Ascending aorta (tissue), 2 donors: ENCODE results near the gene RBM20. TPM values are rescaled to one million over a fixed set of nuclear protein-coding genes. Genes with fewer than 3 reads are reported as not detected.

Experiments
- DNase-seq, 2 donors: peaks; one replicate each; pipeline ENCODE4 v3.0.0-alpha.2; 2019; ENCODE audit warnings: low spot score in 2 of 2
- H3K27ac ChIP-seq, 2 donors: fragments of 200-600 bp; sonication (generic); one replicate each; pipeline ENCODE4 v1.5.1; 2016 to 2017; ENCODE audit warnings: mild to moderate bottlenecking in 1 of 2
- H3K27me3 ChIP-seq: fragments of 200-600 bp; sonication (generic); one replicate; pipeline ENCODE4 v1.5.1; 2017
- H3K36me3 ChIP-seq, 2 donors: fragments of 200-600 bp; sonication (generic); one replicate each; pipeline ENCODE4 v1.5.1; 2016
- H3K4me1 ChIP-seq, 2 donors: fragments of 200-600 bp; sonication (generic); one replicate each; pipeline ENCODE4 v1.5.1; 2016 to 2017; ENCODE audit warnings: mild to moderate bottlenecking in 1 of 2
- H3K4me3 ChIP-seq, 2 donors: fragments of 200-600 bp; sonication (generic); one replicate each; pipeline ENCODE4 v1.5.1; 2016 to 2017; ENCODE audit warnings: mild to moderate bottlenecking in 1 of 2
- H3K9me3 ChIP-seq, 2 donors: fragments of 200-600 bp; sonication (generic); one replicate each; pipeline ENCODE4 v1.5.1; 2016
- intact Hi-C: fragments of 100-400 bp; cut with DNase I; formaldehyde crosslinking; loops from one replicate; pipeline ENCODE4 v1.15.1; 2023
- total RNA-seq: library from RNA; depleted of rRNA; stranded (reverse); fragments of >200 nt; gene quantifications from one replicate; pipeline ENCODE4 v1.1.0, GENCODE V29; 2016
- TF ChIP-seq, protein P1 (sequence below), 3 experiments: fragments of 200-600 bp in 2 of 3; fragments of 450-650 bp in 1 of 3; sonication (generic) in 2 of 3; IDR thresholded peaks; one replicate each; pipeline ENCODE4 v1.5.1; 2016 to 2019; ENCODE audit warnings: antibody characterized with exemption in 3 of 3, mild to moderate bottlenecking in 1 of 3, moderate library complexity in 1 of 3

Gene RBM20
- total RNA-seq, 1 donor from 2014 or later = 4.8 TPM

DNA sequence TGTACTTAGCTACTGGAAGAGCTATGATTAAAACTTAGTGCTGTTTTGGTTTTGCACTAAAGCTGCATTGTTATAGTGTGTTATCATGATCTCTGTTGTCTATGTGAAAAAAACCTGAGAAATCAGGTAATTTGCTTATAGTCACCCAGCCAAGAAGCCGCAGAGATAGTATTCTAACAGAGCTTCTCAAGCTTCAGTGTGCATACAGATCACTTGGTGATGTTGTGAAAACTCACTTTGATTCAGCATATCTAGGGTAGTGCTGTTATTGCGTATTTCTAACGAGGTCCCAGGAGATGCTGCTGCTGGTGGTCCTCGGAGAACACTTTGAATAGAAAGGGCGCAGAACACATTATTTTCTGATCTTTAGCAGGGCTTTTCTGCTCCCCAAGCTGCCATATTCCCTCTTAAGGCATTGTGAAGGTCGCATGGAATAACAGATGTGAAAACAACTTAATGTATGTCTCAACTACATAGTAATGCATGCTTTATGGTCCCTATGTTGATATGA, 159.2 kb downstream of the RBM20 start:
- Histone ChIP-seq H3K4me3 (no peak overlapping the region), H3K9me3 (no peaks in the 10 kb centered on the region), H3K27ac (peak overlapping the region; percentile 58), H3K27me3 (no peaks in the 10 kb centered on the region), H3K4me1 (peaks cover 9 to 23% of the 10 kb centered on the region in 2 donors), H3K36me3 (peaks cover 0 to 5% of the 10 kb centered on the region in 2 donors)
- TF ChIP-seq, protein P1, sequence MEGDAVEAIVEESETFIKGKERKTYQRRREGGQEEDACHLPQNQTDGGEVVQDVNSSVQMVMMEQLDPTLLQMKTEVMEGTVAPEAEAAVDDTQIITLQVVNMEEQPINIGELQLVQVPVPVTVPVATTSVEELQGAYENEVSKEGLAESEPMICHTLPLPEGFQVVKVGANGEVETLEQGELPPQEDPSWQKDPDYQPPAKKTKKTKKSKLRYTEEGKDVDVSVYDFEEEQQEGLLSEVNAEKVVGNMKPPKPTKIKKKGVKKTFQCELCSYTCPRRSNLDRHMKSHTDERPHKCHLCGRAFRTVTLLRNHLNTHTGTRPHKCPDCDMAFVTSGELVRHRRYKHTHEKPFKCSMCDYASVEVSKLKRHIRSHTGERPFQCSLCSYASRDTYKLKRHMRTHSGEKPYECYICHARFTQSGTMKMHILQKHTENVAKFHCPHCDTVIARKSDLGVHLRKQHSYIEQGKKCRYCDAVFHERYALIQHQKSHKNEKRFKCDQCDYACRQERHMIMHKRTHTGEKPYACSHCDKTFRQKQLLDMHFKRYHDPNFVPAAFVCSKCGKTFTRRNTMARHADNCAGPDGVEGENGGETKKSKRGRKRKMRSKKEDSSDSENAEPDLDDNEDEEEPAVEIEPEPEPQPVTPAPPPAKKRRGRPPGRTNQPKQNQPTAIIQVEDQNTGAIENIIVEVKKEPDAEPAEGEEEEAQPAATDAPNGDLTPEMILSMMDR (IDR thresholded peaks at IDR 0.05) = no peak
- intact Hi-C loops = loop anchor here (2.0 to 5.0 kb wide), 3 partner anchors 34 to 70 kb away; no protein-coding TSS in a partner anchor
- no peak for DNase-seq

DNA sequence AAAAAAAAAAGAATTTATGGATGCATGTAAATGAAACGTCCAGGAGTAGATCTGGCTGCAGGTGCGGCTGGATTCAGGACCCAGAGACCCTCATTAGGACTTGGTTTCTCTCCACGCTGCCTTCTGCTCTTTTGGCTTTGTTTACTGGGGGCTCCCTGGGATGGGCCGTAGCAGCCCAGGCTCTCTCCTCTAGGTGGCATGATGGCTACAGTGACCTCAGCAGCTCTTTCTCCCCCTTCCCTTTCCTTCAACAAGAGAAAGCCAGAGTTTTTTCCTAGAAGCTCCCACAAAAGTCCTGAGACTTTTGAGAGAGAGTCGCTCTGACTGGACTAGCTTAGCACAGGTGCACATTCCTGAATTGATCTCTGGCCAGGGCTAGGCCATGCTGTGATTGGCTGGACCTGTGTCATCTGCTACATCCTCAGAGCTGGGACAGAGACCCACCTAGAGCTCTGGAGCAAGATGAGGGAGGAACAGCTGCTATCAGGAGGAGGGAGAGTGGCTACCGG, 159.7 kb downstream of the RBM20 start:
- peaks cover 9 to 23% of the 10 kb centered on the region in 2 donors for H3K4me1 ChIP-seq
- H3K27me3 ChIP-seq = no peaks in the 10 kb centered on the region
- no peak overlapping the region for H3K4me3 ChIP-seq
- no peaks in the 10 kb centered on the region for H3K9me3 ChIP-seq
- peak in 1 of 2 donors; percentile 73 for DNase-seq
- peak overlapping the region in 1 of 2 donors; percentile 47 for H3K27ac ChIP-seq
- TF ChIP-seq, protein P1 (IDR thresholded peaks at IDR 0.05) = peak; percentile 63 to 73 (median 64)
- intact Hi-C loops = loop anchor here (1.0 to 5.0 kb wide), 5 partner anchors 15 to 89 kb away; no protein-coding TSS in a partner anchor
- H3K36me3 ChIP-seq = peaks cover 0 to 5% of the 10 kb centered on the region in 2 donors

DNA sequence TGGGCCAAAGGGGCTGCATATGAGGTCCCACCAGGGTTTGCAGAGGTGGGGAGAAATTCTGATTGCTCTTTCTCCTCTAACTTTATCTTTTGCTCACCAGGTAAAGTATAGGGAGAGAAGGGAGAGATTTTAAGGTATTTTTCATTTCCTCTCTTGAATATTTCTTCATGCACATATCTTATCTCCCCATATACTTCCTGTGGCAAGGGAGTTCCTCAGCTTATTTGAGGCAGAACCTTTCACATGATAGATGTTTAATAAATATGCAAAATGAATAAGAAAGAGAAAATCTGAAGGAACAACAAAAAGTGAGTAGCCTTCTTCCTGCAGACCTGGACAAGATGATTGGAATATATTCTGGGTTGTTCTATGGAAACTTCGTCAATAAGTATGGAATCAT, 160.2 kb downstream of the RBM20 start:
- TF ChIP-seq, protein P1 (IDR thresholded peaks at IDR 0.05) = no peak
- Histone ChIP-seq H3K4me3 (no peak overlapping the region), H3K9me3 (no peaks in the 10 kb centered on the region), H3K27me3 (no peaks in the 10 kb centered on the region), H3K4me1 (peaks cover 9 to 23% of the 10 kb centered on the region in 2 donors), H3K36me3 (peaks cover 0 to 5% of the 10 kb centered on the region in 2 donors), H3K27ac (peak overlapping the region in 1 of 2 donors; percentile 47)
- intact Hi-C loops = loop anchor here (1.0 to 5.0 kb wide), 4 partner anchors 14 to 89 kb away; no protein-coding TSS in a partner anchor
- DNase-seq = no peak

DNA sequence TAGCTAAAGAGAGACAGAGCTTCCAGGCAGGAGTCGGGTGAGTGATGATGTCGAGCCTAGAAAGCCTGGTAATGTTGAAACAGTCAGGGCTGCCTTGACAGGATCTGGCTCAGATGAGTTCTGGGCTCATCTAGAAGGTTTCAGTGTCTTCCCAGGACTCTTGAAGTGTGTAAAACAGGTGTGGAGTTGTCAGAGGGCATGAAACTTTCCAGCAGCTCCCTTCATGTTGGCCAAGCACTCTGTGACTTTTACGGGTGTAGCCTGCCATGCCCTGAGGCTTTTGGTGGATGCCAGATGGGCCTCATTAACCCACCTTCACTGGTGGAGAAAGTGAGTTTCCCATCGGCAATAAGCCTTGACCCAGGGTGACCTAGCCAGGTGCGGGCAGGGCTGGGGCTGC, 161.2 kb downstream of the RBM20 start:
- H3K27ac ChIP-seq = no peak overlapping the region
- DNase-seq = no peak
- no peaks in the 10 kb centered on the region for H3K9me3 ChIP-seq
- H3K36me3 ChIP-seq = no peaks in the 10 kb centered on the region
- TF ChIP-seq, protein P1 (IDR thresholded peaks at IDR 0.05) = no peak
- H3K27me3 ChIP-seq = no peaks in the 10 kb centered on the region
- no peak overlapping the region for H3K4me3 ChIP-seq
- intact Hi-C loops = loop anchor here (2.0 kb wide), 1 partner anchor 14 kb away; no protein-coding TSS in a partner anchor
- H3K4me1 ChIP-seq = peaks cover 9 to 23% of the 10 kb centered on the region in 2 donors

DNA sequence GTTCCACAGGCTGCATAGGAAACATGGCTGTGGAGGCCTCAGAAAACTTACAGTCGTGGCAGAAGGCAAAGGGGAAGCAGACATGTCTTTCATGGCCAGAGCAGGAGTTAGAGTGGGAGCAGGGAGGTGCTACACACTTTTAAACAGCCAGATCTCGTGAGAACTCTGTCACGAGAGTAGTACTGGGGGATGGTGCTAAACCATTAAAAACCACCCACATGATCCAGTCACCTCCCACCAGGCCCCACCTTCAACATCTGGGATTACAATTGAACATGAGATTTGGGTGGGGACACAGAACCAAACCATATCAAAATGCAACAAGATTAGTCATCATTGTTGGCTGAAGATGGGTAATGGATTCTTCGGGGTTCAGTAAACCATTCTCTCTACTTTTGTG, 162.2 kb downstream of the RBM20 start:
- Histone ChIP-seq H3K36me3 (no peaks in the 10 kb centered on the region), H3K4me3 (no peak overlapping the region), H3K4me1 (peaks cover 9 to 23% of the 10 kb centered on the region in 2 donors), H3K27ac (no peak overlapping the region), H3K9me3 (no peaks in the 10 kb centered on the region), H3K27me3 (no peaks in the 10 kb centered on the region)
- intact Hi-C loops = no loop called here
- no peak for DNase-seq
- TF ChIP-seq, protein P1 (IDR thresholded peaks at IDR 0.05) = no peak
